Psoas muscle (tissue), 8 donors: ENCODE measurements around the gene CLTA. TPM values are rescaled to one million over a fixed set of nuclear protein-coding genes. Genes with fewer than 3 reads are reported as not detected.

Experiments used
- ATAC-seq, 4 donors: fragments of 200-7000 bp; cut with Tn5 transposase; one replicate each; pipeline ENCODE4 v1.9.1; 2020; ENCODE audit warnings: moderate library complexity in 3 of 4, mild to moderate bottlenecking in 2 of 4
- DNase-seq, 2 donors: peaks; one replicate each; pipeline ENCODE4 v3.0.0-alpha.2; 2020
- H3K27ac ChIP-seq: fragments of 200-600 bp; one replicate; pipeline ENCODE4 v1.8.0; 2022
- H3K27me3 ChIP-seq, 3 donors: fragments of 200-600 bp in 1 of 3; one replicate each; pipeline versions ENCODE4 v1.6.1 to v1.8.0; 2013 to 2022; ENCODE audit warnings: low read length in 2 of 3, mild to moderate bottlenecking in 2 of 3, moderate library complexity in 1 of 3; ENCODE audit not compliant: insufficient read depth in 3 of 3
- H3K36me3 ChIP-seq, 2 donors: fragments of 200-600 bp in 1 of 2; one replicate each; pipeline versions ENCODE4 v1.6.1 to v1.8.0; 2013 to 2022; ENCODE audit warnings: low read depth in 1 of 2, mild to moderate bottlenecking in 1 of 2, moderate library complexity in 1 of 2; ENCODE audit not compliant: insufficient read depth in 1 of 2
- H3K4me1 ChIP-seq: fragments of 200-600 bp; one replicate; pipeline ENCODE4 v1.8.0; 2022
- H3K4me3 ChIP-seq: fragments of 200-600 bp; one replicate; pipeline ENCODE4 v1.8.0; 2022; ENCODE audit warnings: mild to moderate bottlenecking
- H3K9me3 ChIP-seq: fragments of 200-600 bp; one replicate; pipeline ENCODE4 v1.8.0; 2022
- WGBS, 3 donors: extraction: QIAGEN DNeasy Blood & Tissue Kit; methylation state at CpG; one replicate each; pipeline versions ENCODE4 v1.1.6 to v1.1.7; 2013; 5-methylcytosine and 5-hydroxymethylcytosine counted together
- intact Hi-C, 2 donors: fragments of 100-400 bp; cut with DNase I; formaldehyde crosslinking; loops; one replicate each; pipeline versions ENCODE4 v1.11.0 to v1.14.2; 2022
- polyA plus RNA-seq, 3 donors: library from polyadenylated mRNA; stranded (reverse); fragments of 200-250 nt; gene quantifications; one replicate each; pipeline ENCODE4 v1.2.3, GENCODE V29; 2013
- total RNA-seq, 4 donors: library from RNA; stranded (reverse); fragmentation: NEBNext Ultra II Directional in 2 of 4; extraction: Animal tissue kit (Norgen Biotek cat#: 25700) in 2 of 4; gene quantifications; one replicate each; pipeline versions ENCODE4 v1.2.1 to v1.2.4, GENCODE V29; 2021 to 2023
- TF ChIP-seq, protein P1 (sequence below): fragments of 200-600 bp; IDR thresholded peaks from one replicate; pipeline ENCODE4 v1.8.0; 2022; ENCODE audit warnings: antibody characterized with exemption
- donor health status: healthy with polysubstance abuse.
- donor health status: DM: no; HTN: no; CAD: no; lungs with moderate emphysema.
- donor health status: Bipolar disorder and iron deficiency.
- donor health status: healthy.
- donor health status: DM: yes; HTN: yes; CAD: no.
- donor health status: DM: no; HTN: no; CAD: no.
- donor health status: DM: no; HTN: no; CAD: no.
- donor health status: DM: yes; HTN: yes; CAD: no.

Gene CLTA
- total and polyA plus RNA-seq, 7 donors = 52.1 to 125 (median 58.3) TPM

DNA sequence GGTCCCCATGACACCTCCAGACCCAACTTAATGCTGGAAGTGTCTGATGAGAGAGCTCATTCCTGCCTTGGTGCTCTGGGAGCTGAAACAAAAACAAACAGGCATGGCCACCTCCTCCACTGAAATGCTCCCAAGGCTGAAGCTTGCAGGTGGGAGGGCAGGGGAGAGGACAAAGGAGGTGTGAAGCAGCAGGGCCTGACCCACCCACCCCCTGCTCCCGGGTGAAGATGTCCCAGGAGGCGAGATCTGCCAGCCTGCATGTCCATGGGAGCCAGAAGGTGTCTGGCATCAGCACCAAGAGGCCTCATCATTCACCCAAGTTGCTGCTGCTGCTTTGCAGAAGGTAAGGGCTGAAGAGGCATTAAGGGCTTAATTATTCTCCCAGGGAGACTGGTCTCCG lies 25.7 kb upstream of the CLTA start:
- Histone ChIP-seq H3K36me3 (no peaks in the 10 kb centered on the region), H3K9me3 (no peaks in the 10 kb centered on the region), H3K4me3 (no peak overlapping the region), H3K27ac (no peak overlapping the region), H3K27me3 (peaks cover 0 to 23% (median 0%) of the 10 kb centered on the region in 3 donors), H3K4me1 (peaks cover 5% of the 10 kb centered on the region)
- ATAC-seq (no peak), DNase-seq (no peak)
- TF ChIP-seq, protein P1, sequence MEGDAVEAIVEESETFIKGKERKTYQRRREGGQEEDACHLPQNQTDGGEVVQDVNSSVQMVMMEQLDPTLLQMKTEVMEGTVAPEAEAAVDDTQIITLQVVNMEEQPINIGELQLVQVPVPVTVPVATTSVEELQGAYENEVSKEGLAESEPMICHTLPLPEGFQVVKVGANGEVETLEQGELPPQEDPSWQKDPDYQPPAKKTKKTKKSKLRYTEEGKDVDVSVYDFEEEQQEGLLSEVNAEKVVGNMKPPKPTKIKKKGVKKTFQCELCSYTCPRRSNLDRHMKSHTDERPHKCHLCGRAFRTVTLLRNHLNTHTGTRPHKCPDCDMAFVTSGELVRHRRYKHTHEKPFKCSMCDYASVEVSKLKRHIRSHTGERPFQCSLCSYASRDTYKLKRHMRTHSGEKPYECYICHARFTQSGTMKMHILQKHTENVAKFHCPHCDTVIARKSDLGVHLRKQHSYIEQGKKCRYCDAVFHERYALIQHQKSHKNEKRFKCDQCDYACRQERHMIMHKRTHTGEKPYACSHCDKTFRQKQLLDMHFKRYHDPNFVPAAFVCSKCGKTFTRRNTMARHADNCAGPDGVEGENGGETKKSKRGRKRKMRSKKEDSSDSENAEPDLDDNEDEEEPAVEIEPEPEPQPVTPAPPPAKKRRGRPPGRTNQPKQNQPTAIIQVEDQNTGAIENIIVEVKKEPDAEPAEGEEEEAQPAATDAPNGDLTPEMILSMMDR = no peak
- intact Hi-C loops = loop anchor here (2.0 to 5.0 kb wide), 3 partner anchors 63 to 262 kb away; partner anchors contain the start of gene OR2S2 (in 1 of the 2)
- 44 to 53% (median 52%) methylated on average over 3 of the region's 3 CpGs for WGBS, 3 donors

DNA sequence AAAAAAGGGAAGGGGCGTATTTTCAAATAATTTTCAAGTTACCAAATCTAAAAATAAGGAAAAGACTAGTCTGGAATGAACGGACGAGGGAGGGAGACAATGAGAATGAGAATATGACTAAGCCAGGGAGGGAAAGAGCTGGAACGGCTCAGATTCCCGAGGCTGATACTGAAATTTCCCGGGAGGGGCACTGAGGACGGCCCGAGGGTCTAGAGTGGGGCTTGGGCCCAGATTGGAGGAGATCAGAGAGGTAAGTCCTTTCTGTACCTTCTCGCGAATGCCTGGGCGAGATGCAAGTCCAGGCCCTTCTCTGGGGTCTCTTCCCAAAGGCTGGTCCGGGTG lies 24.9 kb upstream of the CLTA start:
- Histone ChIP-seq H3K4me3 (peak overlapping the region; percentile 64), H3K9me3 (no peaks in the 10 kb centered on the region), H3K36me3 (no peaks in the 10 kb centered on the region), H3K27ac (peak overlapping the region; percentile 41), H3K4me1 (peaks cover 5% of the 10 kb centered on the region), H3K27me3 (peaks cover 0 to 23% (median 0%) of the 10 kb centered on the region in 3 donors)
- DNase-seq (no peak), ATAC-seq (peak in 3 of 4 donors; percentile 11 to 32 (median 15))
- TF ChIP-seq, protein P1 = no peak
- 22 to 31% (median 24%) methylated on average over 12 of the region's 12 CpGs for WGBS, 3 donors
- intact Hi-C loops = loop anchor here in 1 of 2 donors (2.0 to 5.0 kb wide), 3 partner anchors 63 to 263 kb away; partner anchors contain the start of gene OR2S2

DNA sequence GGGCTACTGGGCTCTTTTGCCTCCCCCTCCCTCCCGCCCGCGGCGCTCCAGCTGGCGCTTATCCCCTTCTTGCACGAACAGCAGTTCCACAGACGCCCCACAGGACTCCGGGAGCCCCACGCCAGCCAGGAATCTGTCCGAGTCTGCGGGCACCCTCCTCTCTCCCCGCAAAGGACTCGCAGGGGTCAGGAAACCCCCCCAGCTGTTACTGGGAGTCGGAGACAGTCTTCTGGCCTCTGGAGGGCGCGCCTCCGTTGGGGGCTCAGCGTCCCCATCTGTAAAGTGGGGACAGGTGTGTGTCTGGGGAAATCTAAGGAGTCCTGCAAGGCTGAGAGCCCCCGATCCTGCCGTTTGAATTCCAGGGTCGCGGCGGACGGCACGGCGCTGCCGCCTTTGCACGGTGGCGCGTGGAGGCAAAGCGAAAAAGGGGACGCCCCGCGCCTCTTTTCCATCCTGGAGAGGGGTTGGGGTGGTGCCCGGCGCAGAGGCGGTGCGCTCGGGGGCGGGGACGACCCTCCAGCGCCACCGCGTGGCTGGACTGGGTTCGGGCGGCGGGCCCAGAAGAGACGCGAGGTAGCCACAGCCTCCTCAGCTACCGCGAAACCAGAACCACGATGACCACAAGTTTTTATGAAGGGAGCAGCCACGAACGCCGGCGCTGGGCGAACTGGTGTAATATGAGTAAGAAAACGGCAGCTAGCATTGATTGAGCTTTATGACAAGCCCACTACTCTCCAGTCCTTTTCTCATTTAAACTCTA lies 24.4 kb upstream of the CLTA start:
- intact Hi-C loops = loop anchor here in 1 of 2 donors (2.0 to 5.0 kb wide), 2 partner anchors 64 to 209 kb away; partner anchors contain the start of gene OR2S2
- H3K27me3 ChIP-seq = peaks cover 0 to 23% (median 0%) of the 10 kb centered on the region in 3 donors
- WGBS, 3 donors = 0 to 1% (median 0%) methylated on average over 44 to 58 of the region's 58 CpGs
- ATAC-seq = peak; percentile 92 to 96 (median 93)
- peak; percentile 84 to 90 for DNase-seq
- peak overlapping the region; percentile 41 for H3K27ac ChIP-seq
- TF ChIP-seq, protein P1 = peak; percentile 95
- no peaks in the 10 kb centered on the region for H3K9me3 ChIP-seq
- H3K4me3 ChIP-seq = peak overlapping the region; percentile 64
- peaks cover 5% of the 10 kb centered on the region for H3K4me1 ChIP-seq
- H3K36me3 ChIP-seq = no peaks in the 10 kb centered on the region

DNA sequence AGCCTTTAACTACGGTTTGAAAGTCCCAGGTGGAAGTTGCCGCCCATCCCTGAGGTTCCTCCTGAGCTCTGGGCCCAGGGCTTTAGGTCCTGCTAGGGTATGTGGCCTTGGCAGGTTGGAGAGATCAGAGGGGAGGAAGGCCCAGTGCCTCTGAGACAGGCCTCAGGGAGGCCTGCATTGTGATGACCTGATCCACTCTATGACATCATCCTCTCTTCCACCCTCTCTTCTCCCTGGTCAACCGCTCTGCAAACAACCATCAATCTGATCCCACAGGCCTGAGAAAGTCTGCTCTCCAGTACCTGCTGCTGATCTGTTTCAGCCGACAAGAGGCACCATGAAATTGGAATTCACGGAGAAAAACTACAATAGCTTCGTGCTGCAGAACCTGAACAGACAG lies 21.6 kb upstream of the CLTA start, which contains the start of gene CCIN:
Gene CCIN (plus strand): TSS at position 223 of the 400 bp plus-strand sequence. CDS start 115 bp downstream, at position 338.
- ATAC-seq (no peak), DNase-seq (no peak)
- Histone ChIP-seq H3K36me3 (no peaks in the 10 kb centered on the region), H3K27me3 (peaks cover 0 to 13% (median 0%) of the 10 kb centered on the region in 3 donors), H3K4me3 (no peak within 1 kb of the TSS), H3K9me3 (no peaks in the 10 kb centered on the region), H3K4me1 (peaks cover 3% of the 10 kb centered on the region), H3K27ac (no peak within 1 kb of the TSS)
- intact Hi-C loops = loop anchor here in 1 of 2 donors (5.0 kb wide), 1 partner anchor 212 kb away; the partner anchor contains the start of gene OR2S2
- TF ChIP-seq, protein P1 = no peak
- 75 to 79% (median 76%) methylated on average over 6 of the region's 6 CpGs for WGBS, 3 donors
